HG03095 (cell line): ENCODE data around the gene SNAP47.
A peak's percentile ranks its signal among the peaks of the same experiment; 100 is the strongest.

Experiments used
- ATAC-seq: cut with Tn5 transposase; IDR thresholded peaks from one replicate; pipeline ENCODE4 v1.9.1; 2021; ENCODE audit warnings: moderate library complexity; ENCODE audit not compliant: unreplicated experiment

Gene SNAP47

DNA sequence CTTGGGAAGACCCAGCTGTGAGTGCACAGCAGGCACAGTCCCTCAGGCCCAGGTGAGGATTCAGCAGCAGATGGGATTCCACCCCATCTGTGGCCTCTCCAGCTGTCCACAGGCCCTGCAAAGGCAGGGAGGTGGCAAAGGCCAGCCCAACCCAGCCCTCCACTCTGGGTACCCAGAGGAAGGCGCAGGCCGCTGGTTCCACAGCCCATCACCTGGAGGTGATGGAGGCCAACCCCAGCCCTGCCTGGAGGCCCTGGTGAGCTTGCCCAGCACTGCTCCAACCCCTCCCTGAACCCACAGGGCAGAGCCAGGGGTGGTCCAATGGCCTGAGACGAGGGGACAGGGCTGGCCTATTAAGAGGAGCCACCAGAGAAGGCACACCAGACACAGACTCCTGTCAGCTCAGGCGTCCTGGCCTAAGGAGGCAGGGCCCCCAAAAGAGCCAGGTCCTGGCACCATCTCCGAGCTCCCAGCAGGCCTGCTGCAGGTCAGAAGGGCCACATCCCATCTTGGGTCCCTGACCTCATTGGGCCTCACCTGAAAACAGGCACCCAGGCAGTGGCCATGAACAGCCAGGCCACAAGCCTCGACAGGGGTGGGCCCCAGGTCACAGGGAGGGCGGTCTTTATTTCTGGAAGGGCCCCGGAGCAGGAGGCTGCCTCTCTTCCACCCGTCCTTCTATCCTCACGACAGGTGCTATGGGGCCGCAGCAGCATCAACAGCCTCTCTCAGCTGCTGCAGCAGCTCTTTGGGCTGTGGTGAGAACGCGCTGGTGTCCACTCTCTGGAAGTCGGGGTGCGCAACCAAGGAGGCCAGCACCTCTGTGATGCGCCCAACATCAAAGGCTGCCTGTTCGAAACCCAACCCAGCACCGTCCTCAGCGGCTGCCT is 3.3 kb upstream of the SNAP47 start:
- no peak for ATAC-seq

- no peak for ATAC-seq
Measured at GRCh38 chr1:227732586-227733308, 2.5 kb upstream of the SNAP47 start.

GRCh38 chr1:227733309-227733705 is 1.9 kb upstream of the SNAP47 start:
- ATAC-seq, result no peak

- no peak for ATAC-seq
Measured at GRCh38 chr1:227733751-227734545, 1.3 kb upstream of the SNAP47 start.

GRCh38 chr1:227734546-227734855 is 734 bp upstream of the SNAP47 start:
- peak; percentile 3 for ATAC-seq

DNA sequence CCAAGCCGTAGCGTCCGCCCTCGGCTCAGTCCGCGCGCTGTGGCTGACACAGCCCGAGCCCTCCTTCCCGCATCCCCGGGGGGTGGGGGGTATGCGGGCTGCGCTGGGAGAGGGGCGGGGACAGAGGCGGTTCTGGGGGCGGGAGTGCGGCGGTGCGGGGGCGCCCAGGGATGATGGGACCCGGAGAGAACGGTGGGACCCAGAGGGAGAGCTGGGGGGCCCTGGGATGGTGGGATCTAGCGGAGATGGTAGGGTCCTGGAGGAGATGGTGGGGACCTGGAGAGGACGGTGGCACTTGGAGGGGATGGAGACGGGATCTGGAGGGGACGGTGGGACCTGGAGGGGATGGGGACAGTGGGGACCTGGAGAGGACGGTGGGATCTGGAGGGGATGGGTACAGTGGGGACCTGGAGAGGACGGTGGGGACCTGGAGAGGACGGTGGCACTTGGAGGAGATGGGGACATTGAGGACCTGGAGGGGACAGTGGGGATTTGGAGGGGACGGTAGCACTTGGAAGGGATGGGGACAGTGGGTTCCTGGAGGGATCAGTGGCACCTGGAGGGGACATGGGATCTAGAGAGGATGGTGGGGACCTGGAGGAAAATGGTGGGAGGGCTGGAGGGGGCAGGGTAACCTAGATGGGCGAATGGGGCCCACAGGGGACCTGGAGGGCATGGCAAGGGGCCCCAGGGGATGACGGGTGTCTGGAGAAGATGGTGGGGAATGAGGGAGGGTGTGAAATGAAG is 477 bp downstream of the SNAP47 start:
- no peak for ATAC-seq

GRCh38 chr1:227736814-227737432 is 1.7 kb downstream of the SNAP47 start:
- no peak for ATAC-seq

DNA sequence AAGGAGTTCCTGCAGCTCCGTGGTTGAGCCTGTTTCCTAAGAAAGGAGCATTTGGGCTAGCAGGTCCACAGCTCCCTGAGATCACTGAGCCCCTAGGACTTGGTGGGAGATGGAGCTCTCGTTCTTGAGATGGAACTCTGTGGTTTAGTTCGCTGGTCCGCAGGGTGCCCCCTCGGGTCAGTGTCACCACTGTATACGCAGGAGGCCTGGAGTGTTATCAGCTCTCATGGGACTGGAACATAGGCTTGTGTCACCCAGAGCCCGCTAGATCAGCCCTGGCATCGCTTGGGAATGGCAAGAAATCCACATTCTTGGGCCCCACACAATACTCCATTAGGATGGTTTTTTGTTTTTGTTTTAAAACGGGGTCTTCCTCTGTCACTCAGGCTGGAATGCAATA is 3.6 kb downstream of the SNAP47 start:
- no peak for ATAC-seq

DNA sequence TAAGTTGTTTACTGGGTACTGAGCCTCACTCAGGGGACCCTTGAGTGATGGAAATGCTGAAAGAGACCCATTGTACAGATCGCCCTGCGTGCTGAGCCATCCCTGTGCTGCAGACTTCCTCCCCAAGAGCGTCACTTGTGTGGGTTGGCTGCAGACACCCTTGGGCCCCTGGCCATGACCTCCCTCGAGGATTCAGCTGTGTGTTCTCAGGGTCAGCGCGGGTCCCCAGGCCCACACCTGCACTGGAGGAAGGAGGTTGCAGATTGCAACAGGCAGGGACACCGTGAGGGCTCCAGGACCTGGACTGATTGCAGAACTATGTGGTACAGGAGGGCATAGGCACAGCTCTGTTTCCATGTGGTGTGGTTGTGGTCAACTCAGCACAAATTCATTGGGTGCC is 4.4 kb downstream of the SNAP47 start:
- ATAC-seq, result no peak

DNA sequence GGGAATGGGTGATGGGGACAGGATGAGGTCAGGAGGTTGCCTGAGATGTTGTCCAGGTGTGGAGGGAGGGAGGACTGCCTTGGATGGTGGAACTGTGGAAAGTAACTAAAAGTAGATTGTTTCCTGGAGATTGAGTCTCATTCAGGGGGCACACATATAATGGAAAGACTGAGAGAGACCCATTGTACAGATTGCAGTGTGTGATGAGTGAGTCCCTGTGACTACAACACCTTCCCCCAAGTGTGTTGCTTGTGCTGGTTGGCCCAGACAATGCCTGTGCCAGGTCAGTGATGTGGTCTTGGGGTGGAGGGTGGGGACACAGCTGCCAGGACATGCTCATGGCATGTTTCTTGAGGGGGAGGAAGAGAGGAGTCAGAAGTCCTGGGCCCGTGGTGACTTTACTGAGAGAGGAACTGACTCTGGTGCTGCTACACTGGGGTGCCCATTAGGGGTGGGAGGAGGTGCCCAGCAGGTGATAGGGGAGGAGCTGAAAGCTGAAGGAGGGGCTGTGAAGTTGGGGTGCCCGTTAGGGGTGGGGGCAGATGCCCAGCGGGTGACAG is 5.2 kb downstream of the SNAP47 start:
- no peak for ATAC-seq

- ATAC-seq, result no peak
Measured at GRCh38 chr1:227741166-227741870, 6.1 kb downstream of the SNAP47 start.

DNA sequence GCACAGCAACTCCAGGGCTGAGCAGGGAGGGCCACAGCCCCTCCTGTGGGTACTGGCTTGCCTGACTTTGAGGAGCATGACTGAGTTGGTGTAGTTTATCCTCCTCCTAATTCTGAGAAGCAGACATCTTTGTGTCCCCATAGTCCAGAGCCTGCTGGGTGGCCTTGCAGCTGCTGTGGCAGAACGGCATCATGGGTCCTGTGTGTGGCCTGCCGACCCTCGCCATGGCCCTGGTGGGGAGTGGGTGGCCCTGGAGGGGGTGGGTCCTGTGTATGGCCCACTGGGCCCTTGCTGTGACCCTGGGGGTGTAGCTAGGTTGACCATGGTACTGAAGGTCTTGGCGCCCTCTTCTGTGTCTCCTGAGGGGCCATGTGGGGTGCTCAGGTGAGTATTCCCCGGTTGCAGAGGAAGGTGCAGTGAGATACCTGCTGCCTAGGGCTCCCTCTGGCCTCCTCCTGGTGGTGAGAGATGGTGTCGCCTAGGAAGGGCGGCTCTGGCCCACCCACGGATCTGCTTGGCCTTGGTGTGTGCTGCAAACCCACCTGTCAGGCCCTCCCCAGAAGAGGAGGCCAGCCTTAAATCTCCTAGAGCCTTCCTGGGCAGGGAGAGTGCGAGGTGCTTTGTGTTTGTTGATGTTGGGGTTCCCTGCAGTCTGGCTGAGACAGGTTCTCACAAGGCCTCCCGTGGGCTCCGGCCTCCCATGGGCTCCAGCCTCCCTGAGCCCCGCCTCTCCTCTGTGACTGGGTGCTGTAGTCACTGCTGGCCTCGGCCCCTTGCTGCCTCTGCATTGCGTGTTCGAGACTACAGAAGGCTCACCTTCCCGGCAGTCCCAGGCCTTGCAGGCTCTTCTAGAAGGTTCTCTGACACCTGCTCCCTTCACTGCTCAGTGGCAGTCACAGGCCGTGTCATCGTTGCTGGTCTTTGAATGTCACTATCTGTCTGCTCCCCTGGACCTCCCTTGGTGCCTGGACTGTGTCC is 7.8 kb downstream of the SNAP47 start:
- ATAC-seq, result no peak

GRCh38 chr1:227744668-227745067 is 9.4 kb downstream of the SNAP47 start:
- ATAC-seq, result no peak

GRCh38 chr1:227745568-227746265 is 10.5 kb downstream of the SNAP47 start:
- no peak for ATAC-seq

DNA sequence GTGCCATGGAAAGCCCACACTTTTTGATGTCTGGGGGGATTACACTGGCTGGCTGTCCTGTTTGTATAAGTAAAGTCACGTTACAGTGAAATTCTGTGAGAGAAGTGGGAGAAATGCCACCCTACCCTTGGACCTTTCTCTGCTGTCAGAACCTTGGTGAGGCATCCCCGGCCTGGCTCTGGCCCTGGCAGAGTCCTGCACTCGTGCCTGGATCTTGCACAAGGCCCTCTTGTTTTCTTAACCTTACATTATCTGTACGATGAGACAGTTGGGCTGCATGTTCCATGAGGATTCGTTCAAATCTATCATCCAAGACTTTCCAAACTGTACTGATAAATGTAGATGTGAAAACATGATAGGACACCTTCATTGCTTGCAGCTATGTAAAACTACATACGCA is 11.4 kb downstream of the SNAP47 start:
- ATAC-seq, result no peak

DNA sequence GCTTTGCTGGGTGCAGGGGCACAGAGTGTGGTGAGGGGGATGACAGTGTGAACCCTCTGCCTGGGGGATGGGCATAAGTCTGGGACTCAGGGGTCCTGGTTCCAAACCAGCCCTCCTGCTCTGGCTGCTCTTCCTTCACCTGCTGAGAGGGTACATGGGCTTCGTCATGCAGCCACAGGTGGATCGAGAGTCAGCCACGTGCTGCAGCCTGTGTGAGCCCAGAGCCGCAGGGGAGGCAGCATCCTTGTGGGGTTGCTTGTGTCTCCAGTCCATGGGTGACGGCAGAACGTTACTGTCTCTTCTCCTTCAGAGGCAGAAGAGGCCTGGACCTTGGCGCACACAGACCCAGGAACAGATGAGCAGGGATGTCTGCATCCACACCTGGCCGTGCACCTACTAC is 12.1 kb downstream of the SNAP47 start:
- ATAC-seq, result no peak

- ATAC-seq, result no peak
Measured at GRCh38 chr1:227747948-227748495, 12.8 kb downstream of the SNAP47 start.
